HG03139 (cell line): ENCODE measurements around the gene XAB2.

Experiments
- ATAC-seq: cut with Tn5 transposase; IDR thresholded peaks from one replicate; pipeline ENCODE4 v1.9.1; 2021; ENCODE audit not compliant: unreplicated experiment

The XAB2 gene

DNA sequence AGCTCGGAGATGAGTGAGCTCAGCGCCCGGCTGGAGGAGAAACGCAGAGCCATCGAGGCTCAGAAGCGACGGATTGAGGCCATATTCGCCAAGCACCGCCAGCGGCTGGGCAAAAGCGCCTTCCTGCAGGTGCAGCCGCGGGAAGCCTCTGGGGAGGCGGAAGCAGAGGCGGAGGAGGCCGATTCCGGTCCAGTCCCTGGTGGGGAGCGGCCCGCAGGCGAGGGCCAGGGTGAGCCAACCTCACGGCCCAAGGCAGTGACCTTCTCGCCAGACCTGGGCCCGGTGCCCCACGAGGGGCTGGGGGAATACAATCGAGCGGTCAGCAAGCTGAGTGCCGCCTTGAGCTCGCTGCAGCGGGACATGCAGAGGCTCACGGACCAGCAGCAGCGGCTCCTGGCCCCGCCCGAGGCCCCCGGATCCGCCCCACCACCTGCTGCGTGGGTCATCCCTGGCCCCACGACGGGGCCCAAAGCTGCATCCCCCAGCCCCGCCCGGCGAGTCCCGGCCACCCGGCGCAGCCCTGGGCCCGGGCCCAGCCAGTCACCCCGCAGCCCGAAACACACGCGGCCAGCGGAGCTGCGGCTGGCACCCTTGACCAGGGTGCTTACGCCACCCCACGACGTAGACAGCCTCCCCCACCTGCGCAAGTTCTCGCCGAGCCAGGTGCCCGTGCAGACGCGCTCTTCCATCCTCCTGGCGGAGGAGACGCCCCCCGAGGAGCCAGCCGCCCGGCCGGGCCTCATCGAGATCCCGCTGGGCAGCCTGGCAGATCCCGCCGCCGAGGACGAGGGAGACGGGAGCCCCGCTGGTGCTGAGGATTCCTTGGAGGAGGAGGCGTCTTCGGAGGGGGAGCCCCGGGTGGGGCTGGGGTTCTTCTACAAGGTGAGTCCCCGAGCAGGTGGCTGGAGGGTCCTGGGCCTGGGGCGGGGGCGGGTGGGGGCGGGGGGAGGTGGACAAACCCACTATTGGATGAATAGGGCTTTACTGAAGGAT is 16.8 kb downstream of the XAB2 start:
- ATAC-seq, result no peak

DNA sequence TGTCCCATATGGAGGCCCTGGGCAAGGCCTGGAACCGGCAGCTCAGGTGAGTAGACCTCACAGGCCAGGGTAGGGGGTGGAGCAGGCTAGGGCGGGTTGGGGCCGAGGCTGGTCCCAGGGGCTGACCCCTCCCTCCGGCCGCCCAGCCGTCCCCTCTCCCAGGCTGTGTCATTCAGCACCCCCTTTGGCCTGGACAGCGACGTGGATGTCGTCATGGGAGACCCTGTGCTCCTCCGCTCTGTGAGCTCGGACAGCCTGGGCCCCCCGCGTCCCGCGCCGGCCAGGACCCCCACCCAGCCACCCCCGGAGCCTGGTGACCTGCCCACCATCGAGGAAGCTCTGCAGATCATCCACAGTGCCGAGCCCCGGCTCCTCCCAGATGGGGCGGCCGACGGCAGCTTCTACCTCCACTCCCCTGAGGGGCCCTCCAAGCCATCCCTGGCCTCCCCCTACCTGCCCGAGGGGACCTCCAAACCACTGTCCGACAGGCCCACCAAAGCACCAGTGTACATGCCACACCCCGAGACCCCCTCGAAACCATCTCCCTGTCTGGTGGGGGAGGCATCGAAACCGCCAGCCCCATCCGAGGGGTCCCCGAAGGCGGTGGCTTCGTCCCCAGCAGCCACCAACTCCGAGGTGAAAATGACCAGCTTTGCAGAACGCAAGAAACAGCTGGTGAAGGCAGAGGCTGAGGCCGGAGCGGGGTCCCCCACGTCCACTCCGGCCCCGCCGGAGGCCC is 17.6 kb downstream of the XAB2 start:
- ATAC-seq, result no peak

DNA sequence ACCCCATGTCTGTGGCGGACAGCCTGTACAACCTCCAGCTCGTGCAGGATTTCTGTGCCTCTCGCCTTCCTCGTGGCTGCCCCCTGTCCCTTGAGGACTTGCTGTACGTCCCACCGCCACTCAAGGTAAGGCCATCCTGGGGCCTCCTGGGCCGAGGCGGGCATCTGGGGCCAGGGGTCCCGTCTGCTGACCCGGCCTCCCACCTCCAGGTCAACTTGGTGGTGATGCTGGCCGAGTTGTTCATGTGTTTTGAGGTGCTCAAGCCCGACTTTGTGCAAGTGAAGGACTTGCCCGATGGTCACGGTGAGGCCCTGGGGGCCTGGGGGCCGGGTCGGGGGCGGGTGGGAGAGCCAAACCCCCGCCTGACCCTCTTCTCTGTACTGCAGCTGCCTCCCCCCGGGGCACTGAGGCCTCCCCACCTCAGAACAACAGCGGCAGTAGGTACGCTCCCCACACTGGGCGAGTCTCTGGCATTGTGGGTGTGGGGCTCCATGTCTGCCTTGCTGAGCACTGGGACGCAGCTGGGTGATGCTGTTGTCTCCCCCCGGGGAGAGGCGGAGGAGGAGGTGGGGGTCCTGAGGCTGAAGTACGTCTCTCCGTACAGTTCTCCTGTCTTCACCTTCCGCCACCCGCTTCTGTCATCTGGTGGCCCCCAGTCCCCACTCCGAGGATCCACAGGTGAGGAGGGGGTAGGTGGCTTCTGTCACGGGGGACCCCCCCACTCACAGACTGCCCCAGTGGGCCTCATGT is 18.7 kb downstream of the XAB2 start:
- no peak for ATAC-seq

DNA sequence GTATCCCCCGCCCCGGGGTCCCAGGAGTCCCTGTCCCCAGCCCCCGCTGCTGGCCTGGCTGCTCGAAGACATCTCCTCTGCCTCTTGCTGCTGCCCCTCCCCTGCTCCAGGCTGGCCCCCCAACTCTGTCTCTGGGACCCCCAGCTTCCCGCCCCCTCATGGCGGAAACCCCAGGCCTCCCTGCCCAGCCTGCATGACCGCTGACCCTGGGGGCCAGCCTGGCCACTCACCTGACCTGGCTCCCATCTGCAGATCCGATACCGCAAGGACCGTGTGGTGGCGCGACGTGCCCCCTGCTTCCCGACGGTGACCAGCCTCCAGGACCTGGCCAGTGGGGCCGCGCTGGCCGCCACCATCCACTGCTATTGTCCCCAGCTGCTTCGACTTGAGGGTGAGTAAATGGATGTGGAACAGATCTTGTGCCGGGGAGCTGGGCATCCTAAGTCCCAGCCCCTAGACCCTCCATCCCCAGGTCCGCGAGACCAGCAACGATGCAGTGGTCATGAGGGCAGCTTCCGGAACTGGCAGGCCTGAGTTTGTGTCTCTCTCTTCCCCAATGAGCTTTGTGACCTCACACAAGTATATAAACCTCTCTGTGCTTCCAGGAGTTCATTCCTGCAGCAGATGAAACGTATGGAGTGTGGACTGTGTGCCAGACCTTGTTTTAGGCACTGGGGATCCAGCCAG is 21.3 kb downstream of the XAB2 start:
- no peak for ATAC-seq

DNA sequence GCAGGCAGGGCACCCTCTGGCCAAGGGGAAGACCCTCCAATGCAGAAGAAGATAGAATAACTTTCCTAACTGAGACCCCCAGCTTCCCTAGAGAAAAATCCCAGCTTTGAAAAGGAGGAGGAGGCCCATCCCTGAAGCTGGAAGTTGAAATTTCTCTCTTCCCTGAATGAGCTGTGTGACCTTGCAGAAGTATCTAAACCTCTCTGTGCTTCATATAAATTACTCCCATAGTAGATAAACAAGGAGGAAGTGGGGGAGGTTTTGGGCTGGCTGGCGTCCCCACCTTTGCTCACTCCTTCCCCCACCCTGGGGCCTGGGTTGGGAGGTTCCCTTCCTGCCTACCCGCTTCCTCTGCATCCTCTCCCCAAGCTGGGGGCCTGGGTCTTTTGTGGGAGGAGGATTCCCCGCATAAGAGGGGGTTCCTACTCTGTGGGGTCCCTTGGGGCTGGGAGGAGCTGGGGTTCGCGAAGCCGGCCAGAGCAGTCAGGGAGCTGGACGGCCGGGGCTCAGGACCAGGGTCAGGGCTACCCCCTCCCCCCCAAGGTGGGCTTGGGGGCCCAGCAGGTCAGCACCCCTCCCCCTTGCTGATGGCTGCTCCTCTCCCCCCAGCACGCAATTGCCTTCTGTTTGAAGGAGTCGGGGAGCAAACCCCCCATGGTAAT is 22.0 kb downstream of the XAB2 start:
- no peak for ATAC-seq

DNA sequence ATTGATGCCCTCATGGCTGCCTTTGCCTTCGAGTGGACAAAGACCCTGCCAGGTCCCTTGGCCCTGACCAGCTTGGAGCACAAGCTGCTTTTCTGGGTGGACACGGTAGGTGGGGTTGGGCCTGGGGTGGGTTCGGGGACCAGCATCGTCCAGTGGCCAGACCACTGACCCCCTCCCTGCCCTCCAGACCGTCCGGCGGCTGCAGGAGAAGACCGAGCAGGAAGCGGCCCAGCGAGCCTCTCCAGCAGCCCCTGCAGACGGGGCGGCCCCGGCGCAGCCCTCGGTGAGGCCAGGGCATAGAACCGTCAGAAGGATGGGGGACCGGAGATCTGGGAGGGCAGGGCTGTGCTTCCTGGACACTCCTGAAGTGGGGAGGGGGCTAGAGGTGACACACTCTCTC is 23.1 kb downstream of the XAB2 start:
- no peak for ATAC-seq

DNA sequence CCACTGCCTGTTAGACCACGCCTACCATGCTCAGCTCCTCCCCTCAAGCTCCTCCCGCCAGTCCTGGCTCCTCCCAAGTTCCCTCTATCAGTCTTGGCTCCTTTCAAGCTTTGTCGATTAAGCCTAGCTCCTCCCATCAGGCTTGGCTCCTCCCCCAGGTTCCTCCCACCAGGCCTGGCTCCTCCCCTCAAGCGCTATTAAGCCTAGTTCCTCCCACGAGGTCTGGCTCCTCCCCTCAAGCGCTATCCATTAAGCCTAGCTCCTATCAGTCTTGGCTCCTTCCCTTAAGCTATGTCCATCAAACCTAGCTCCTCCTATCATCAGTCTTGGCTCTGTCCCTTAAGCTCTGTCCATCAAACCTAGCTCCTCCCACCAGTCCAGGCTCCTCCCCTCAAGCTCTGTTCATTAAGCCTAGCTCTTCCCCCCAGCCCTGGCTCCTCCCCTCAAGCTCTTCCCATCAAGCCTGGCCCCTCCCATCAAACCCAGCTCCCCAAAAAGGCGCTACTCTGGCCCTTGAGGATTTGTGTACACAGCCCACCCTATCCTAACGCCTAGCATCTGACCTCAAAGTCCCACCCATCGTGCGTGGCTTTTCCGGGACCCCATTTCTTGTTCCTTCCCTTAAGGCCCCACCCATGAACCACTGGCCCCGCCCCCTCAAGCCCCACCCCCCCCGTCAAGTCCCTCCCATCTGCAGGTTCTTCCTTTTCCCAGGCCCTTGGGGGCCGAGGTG is 23.7 kb downstream of the XAB2 start:
- no peak for ATAC-seq

DNA sequence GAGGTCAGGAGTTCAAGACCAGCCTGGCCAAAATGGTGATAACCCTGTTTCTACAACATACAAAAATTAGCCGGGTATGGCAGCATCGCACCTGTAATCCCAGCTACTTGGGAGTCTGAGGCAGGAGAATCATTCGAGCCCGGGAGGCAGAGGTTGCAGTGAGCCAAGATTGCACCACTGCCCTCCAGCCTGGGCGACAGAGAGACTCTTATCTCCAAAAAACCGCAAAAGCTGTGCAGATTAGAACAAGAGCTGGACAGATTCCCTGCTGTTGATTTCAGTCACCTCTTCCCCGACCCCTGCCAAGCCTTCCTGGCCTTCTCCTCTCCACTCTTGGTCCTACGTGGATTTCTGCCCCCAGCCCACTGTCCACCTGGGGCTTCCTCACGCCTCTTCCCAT is 25.4 kb downstream of the XAB2 start:
- no peak for ATAC-seq

DNA sequence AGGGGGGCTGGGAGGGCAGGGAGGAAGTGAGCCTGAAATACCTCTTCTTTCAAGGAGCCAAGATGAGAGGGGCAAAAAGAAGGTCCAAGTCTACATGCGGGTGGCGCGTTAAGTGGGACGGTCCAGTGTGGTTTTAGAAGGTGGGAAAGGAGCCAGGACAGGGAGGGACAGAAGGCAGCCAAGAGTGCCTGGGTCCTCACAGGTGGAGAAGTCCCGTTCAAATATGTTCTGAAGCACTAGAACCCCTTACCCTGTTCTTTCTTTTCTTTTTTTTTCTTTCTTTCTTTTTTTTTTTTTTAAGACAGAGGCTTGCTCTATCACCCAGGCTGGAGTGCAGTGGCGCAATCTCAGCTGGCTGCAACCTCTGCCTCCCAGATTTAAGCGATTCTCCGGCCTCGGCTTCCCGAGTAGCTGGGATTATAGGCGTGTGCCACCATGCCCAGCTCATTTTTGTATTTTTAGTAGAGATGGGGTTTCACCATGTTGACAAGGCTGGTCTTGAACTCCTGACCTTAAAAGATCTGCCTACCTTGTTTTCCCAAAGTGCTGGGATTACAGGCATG is 26.3 kb downstream of the XAB2 start:
- no peak for ATAC-seq

DNA sequence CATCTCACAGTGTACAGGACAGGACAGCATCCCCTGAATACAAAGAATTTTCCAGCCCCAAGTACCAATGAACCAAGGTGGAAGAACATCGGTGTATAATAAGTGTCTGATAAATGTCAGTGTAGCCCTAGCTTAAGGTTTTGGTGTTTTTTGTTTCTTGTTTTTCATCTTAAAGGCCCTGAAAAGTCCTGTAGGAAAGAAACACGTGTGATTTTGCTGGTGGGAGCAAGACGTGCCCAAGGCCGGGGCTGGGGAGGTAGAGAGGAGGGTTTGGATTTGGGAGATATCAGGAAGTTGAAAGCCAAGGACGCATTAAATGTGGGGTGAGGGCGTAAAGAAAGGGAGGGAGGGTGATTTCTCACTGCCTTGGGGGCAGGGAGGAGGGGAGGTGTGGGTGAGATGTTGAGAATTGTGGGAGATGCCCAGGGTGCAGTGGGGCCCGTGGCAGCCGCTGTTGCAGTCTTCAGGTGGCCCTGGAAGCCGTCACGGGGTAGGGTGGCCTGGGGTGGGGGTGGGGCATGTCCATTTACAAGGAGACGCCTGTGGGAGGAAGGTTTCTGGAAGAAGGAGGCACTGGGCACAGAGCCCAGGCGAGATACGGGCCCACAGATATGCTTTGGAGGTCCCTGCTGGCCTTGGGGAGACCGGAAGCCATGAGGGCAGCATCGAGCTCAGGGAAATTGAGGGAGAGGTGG is 27.0 kb downstream of the XAB2 start:
- ATAC-seq, result no peak

DNA sequence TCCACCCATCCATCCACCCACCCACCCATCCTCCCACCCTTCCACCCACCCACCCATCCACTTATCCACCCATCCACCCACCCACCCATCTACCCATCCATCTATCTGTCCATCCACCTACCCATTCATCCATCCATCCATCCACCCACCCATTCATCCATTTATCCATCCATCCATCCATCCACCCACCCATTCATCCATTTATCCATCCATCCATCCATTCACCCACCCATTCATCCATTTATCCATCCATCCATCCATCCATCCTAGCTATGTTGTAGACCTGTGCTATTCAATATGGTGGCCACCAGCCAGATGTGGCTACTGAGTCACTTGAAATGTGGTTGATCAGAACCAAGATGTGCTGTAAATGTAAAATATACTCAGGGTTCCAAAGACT is 28.6 kb downstream of the XAB2 start:
- ATAC-seq, result no peak

DNA sequence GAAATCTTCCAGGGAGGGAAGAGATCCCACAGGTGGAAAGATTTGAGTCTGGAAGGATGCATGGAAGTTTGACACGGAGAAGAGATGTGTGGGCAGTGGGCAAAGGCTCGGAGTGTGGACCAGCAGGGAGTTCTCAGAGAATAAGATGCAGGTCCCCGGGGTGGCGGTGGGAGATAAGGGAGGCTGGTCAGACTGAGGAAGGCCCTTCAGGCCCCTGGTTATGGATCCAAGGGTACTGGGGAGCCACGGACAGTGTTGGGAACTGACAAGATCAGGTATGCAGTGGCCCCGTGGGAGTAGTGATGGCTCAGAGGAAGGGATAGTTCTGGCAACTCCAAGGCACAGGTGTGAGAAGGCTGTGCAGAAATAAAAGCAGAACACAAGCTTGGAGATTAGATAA is 31.2 kb downstream of the XAB2 start:
- ATAC-seq, result no peak

DNA sequence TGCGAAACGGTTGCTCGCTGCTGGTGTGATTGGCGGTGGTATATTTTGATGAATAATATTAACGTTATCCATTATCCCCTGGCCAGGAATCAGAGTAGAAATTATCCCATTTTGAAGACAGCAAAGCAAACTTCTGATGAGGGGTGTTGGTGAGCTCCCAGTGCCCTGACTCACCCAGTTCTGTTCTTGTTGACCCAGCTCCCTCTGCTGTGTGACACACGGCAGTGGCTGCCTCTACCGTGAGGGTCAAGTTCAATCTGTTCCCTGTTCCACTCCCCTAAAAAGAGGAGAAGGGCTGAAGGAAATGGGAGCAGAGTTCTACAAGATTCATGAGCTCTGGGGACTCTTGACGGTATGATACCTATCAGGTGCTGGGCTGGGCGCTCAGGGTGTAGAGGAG is 31.7 kb downstream of the XAB2 start:
- ATAC-seq, result no peak

DNA sequence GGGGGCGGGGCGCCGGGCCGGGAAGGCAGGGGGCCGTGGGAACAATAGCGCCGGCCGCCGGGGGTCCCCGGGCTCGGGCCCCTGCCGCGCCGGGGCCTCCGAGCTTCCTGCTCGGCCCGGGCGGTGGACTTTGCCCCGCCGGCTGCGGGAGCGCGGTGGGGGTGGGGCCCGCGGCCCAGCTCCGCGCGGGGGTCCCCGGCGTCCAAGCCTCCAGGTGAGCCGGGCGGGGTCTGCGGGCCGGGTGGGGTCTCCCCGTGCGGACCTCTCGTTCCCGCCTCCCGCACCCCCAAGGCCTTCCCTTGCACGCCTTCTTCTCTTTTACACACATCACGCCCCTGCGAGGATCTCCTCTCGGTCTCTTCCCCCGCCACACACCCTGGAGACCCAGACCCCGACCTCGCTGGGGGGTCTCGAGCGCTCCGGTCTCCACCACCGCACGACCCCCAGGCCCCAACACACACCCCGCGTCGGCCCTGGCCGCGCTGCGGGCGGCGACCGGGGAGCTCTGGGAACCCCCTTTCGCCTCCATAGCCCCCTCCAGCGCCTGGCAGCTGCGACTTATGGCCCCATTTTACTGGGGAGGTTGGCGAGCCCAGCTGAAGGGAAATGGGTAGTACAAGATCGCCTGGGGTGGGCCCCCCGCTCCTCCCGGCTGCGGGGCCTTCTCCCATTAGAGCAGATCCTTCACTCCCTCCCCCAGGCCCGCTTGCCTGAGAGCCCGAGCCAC is 33.0 kb downstream of the XAB2 start:
- no peak for ATAC-seq

DNA sequence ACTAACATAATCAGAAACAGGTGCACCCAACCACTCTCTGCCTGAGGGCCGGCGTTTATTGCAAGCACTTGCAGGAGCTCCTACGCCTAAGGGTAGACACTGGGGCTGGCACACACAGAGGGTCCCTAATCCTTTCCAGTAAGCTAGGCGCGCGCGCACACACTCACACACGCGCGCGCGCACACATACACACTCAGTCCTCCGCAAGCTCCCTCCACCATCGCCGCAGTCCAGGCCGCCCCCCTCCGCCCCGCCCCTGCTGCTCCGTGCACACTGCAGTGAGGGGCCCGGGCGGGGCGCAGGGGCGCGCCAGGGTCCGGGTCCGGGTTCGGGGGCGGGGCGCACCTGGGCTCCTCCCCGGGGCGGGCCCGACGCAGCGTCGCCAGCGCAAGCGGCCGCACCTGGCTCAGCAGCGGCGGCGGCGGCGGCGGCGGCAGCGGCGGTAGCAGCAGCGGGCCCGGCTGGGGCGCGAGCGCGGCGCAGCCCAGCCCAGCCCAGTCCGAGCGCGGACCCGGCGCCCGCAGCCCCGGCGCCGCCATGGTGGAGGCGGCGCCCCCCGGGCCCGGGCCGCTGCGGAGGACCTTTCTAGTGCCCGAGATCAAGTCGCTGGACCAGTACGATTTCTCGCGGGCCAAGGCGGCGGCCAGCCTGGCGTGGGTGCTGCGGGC is 33.7 kb downstream of the XAB2 start, which contains the start of gene CAMSAP3:
TSS of gene CAMSAP3 (plus strand) at position 398 of the 668 bp plus-strand sequence. CDS start at position 538, 140 bp downstream.
- no peak for ATAC-seq

DNA sequence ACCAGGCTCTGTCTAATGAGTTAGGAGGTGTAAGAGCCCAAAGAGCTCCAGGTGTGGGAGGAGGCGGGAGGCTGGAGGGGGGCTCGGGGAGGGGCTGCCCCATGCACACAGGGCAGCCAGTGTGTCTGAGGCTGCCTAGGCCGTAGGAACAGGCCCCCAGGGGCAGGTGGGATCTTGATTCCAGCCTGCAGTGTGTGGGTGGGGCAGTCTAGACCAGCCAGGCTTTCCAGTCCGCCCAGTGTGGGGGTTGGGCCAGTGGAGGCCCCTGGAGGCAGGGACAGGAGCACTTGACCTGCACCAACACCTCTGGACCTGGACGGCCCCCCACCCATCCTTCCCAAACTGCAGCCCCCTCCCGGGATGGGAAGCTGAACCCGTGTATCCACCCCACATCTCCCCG is 39.1 kb downstream of the XAB2 start:
- no peak for ATAC-seq

DNA sequence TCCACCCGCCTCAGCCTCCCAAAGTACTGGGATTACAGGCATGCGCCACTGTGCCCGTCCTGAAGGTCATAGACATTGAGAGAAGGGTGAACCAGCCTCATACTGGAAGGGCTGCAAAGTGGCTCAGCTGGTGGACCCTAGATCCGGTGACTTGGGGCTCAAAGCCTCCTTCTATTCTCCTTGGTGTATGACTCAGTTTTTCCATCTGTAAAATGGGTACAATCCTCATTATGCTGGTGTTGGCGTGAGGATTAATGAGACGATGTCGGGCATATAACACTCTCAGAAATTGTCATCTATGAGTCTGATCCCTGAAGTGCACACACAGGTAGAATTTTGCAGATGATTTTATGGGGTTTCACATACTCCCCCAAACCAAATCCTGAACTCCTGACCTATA is 39.5 kb downstream of the XAB2 start:
- no peak for ATAC-seq
